Non-pigmented ciliary epithelial cell (primary cell): Measurements from ENCODE around the gene ZNF444.
"Not testable (repeated sequence)": the region's sequence is repeated elsewhere in the genome, so short reads cannot be mapped to it uniquely, and the experiment has no call there.

ENCODE experiments used
- DNase-seq: peaks from one replicate; pipeline ENCODE4 v3.0.0-alpha.2; 2010; ENCODE audit warnings: low read depth

ZNF444 gene

GRCh38 chr19:56189785-56190184, 48.7 kb downstream of the ZNF444 start:
- no peak for DNase-seq

GRCh38 chr19:56191115-56191514, 50.0 kb downstream of the ZNF444 start:
- DNase-seq = no peak

- DNase-seq = no peak
Measured at GRCh38 chr19:56191711-56192110, 50.6 kb downstream of the ZNF444 start.

GRCh38 chr19:56193981-56194640, 53.0 kb downstream of the ZNF444 start:
- no peak for DNase-seq

- not testable (repeated sequence) for DNase-seq
Measured at GRCh38 chr19:56197646-56198045, 56.6 kb downstream of the ZNF444 start, which contains the start of gene ZSCAN5B. Gene ZSCAN5B (minus strand): TSS chr19:56197783. CDS start chr19:56193052, 4,731 bp downstream.

GRCh38 chr19:56199687-56200086, 58.6 kb downstream of the ZNF444 start:
- DNase-seq = no peak

GRCh38 chr19:56201973-56202372, 60.9 kb downstream of the ZNF444 start, which contains the start of gene ZSCAN5C:
Gene ZSCAN5C (plus strand): TSS chr19:56202273. CDS start chr19:56205914, 3,641 bp downstream.
- no peak for DNase-seq

- DNase-seq = not testable (repeated sequence)
Measured at GRCh38 chr19:56207581-56207980, 66.5 kb downstream of the ZNF444 start.

- no peak for DNase-seq
Measured at GRCh38 chr19:56209091-56209490, 68.0 kb downstream of the ZNF444 start.

GRCh38 chr19:56210036-56210435, 68.9 kb downstream of the ZNF444 start:
- DNase-seq = not testable (repeated sequence)
